Body of pancreas (tissue), 4 donors: ENCODE measurements around the gene NCOA6. TPM values are rescaled to one million over a fixed set of nuclear protein-coding genes. Genes with fewer than 3 reads are reported as not detected.

ENCODE experiments used
- ATAC-seq: fragments of 150-250 bp; one replicate; pipeline ENCODE4 v1.9.1; 2016
- DNase-seq, 4 donors: peaks; one replicate each; pipeline ENCODE4 v3.0.0-alpha.2; 2019
- H3K27ac ChIP-seq, 4 donors: fragments of 200-600 bp; sonication (generic); 1 replicate in 3 of 4; 2 replicates in 1 of 4; pipeline versions ENCODE4 v1.5.1 to v1.6.1; 2016 to 2019; ENCODE audit warnings: mild to moderate bottlenecking in 1 of 4, mixed read lengths in 1 of 4, moderate library complexity in 1 of 4
- H3K27me3 ChIP-seq, 2 donors: fragments of 200-600 bp; sonication (generic); one replicate each; pipeline ENCODE4 v1.6.0; 2016; ENCODE audit warnings: mild to moderate bottlenecking in 1 of 2
- H3K36me3 ChIP-seq, 2 donors: fragments of 200-600 bp; sonication (generic); replicated peaks in 1 of 2; 2 replicates each; pipeline ENCODE4 v1.5.1; 2016; ENCODE audit warnings: low read depth in 2 of 2; ENCODE audit not compliant: insufficient read depth in 1 of 2
- H3K4me1 ChIP-seq: fragments of 200-600 bp; sonication (generic); one replicate; pipeline ENCODE4 v1.6.0; 2016
- H3K4me3 ChIP-seq, 2 donors: fragments of 200-600 bp; sonication (generic); 1 replicate in 1 of 2; 2 replicates in 1 of 2; pipeline ENCODE4 v1.5.1; 2016 to 2019
- H3K9me3 ChIP-seq, 3 donors: fragments of 200-600 bp; sonication (generic); 1 replicate in 2 of 3; 2 replicates in 1 of 3; pipeline ENCODE4 v1.5.1; 2016
- CTCF ChIP-seq, 7 experiments: fragments of 450-650 bp in 4 of 7; fragments of 200-600 bp in 3 of 7; sonication (generic) in 3 of 7; IDR thresholded peaks; one replicate each; pipeline ENCODE4 v1.5.1; 2016 to 2019; ENCODE audit warnings: antibody characterized with exemption in 7 of 7
- POLR2A ChIP-seq, 3 donors: fragments of 450-650 bp; IDR thresholded peaks; one replicate each; pipeline ENCODE4 v1.6.1; 2016; ENCODE audit warnings: antibody characterized with exemption in 3 of 3, mild to moderate bottlenecking in 2 of 3
- WGBS, 2 donors: methylation state at CpG; one replicate each; pipeline ENCODE4 v1.1.5; 2017; 5-methylcytosine and 5-hydroxymethylcytosine counted together
- intact Hi-C: fragments of 100-400 bp; cut with DNase I; formaldehyde crosslinking; loops from one replicate; pipeline ENCODE4 v1.15.1; 2023
- total RNA-seq, 2 donors: library from RNA; depleted of rRNA; stranded (reverse); fragments of >200 nt; gene quantifications; one replicate each; pipeline ENCODE4 v1.1.0, GENCODE V29; 2016

NCOA6 gene
- total RNA-seq, 2 donors from 2014 or later: 13.5 to 54.1 TPM

GRCh38 chr20:34871966-34872621, 46.6 kb upstream of the NCOA6 start:
- Histone ChIP-seq H3K4me3 (peak overlapping the region; percentile 75 to 83), H3K27me3 (no peaks in the 10 kb centered on the region), H3K36me3 (no peaks in the 10 kb centered on the region), H3K27ac (peak overlapping the region; percentile 43 to 84 (median 62)), H3K9me3 (no peaks in the 10 kb centered on the region), H3K4me1 (peaks cover 41% of the 10 kb centered on the region)
- TF ChIP-seq CTCF (IDR thresholded peaks at IDR 0.05) (no peak), POLR2A (IDR thresholded peaks at IDR 0.05) (no peak)
- ATAC-seq: no peak
- intact Hi-C loops: loop anchor here (5.0 kb wide), 1 partner anchor 90 kb away; no protein-coding TSS in a partner anchor
- no peak for DNase-seq
- WGBS, 2 donors: 25 to 36% methylated on average over 10 of the region's 10 CpGs

GRCh38 chr20:34871320-34871926, 46.0 kb upstream of the NCOA6 start:
- DNase-seq: no peak
- Histone ChIP-seq H3K4me3 (no peak overlapping the region), H3K4me1 (peaks cover 38% of the 10 kb centered on the region), H3K27ac (peak overlapping the region in 1 of 4 donors; percentile 71), H3K9me3 (no peaks in the 10 kb centered on the region), H3K27me3 (no peaks in the 10 kb centered on the region), H3K36me3 (no peaks in the 10 kb centered on the region)
- ATAC-seq: no peak
- no peak for TF ChIP-seq CTCF (IDR thresholded peaks at IDR 0.05)
- TF ChIP-seq POLR2A (IDR thresholded peaks at IDR 0.05): no peak
- 90 to 91% methylated on average over 7 of the region's 7 CpGs for WGBS, 2 donors
- intact Hi-C loops: loop anchor here (5.0 kb wide), 1 partner anchor 91 kb away; no protein-coding TSS in a partner anchor

- Histone ChIP-seq H3K4me3 (no peak overlapping the region), H3K27me3 (no peaks in the 10 kb centered on the region), H3K27ac (no peak overlapping the region), H3K9me3 (no peaks in the 10 kb centered on the region), H3K36me3 (no peaks in the 10 kb centered on the region), H3K4me1 (peaks cover 6% of the 10 kb centered on the region)
- intact Hi-C loops: no loop called here
- ATAC-seq: no peak
- no peak for TF ChIP-seq POLR2A (IDR thresholded peaks at IDR 0.05)
- no peak for TF ChIP-seq CTCF (IDR thresholded peaks at IDR 0.05)
- 85 to 91% methylated on average over 4 to 5 of the region's 5 CpGs for WGBS, 2 donors
- no peak for DNase-seq
Observed at GRCh38 chr20:34864216-34864615, 38.8 kb upstream of the NCOA6 start.

- Histone ChIP-seq H3K27me3 (no peaks in the 10 kb centered on the region), H3K36me3 (no peaks in the 10 kb centered on the region), H3K27ac (no peak overlapping the region), H3K9me3 (no peaks in the 10 kb centered on the region), H3K4me3 (no peak overlapping the region), H3K4me1 (peaks cover 6% of the 10 kb centered on the region)
- intact Hi-C loops: no loop called here
- TF ChIP-seq POLR2A (IDR thresholded peaks at IDR 0.05) (no peak), CTCF (IDR thresholded peaks at IDR 0.05) (no peak)
- ATAC-seq: no peak
- 83 to 89% methylated on average over 9 to 30 of the region's 32 CpGs for WGBS, 2 donors
- no peak for DNase-seq
Observed at GRCh38 chr20:34863421-34863965, 38.0 kb upstream of the NCOA6 start.
